CD4-positive, alpha-beta T cell treated with Interleukin-1 beta for 1 hour (primary cell): ENCODE measurements around the gene FEM1A.

Experiments
- DNase-seq, 2 donors: peaks; one replicate each; pipeline ENCODE4 v3.0.0-alpha.2; 2020 to 2022

FEM1A gene

GRCh38 chr19:4849019-4849418, 57.5 kb downstream of the FEM1A start:
- no peak for DNase-seq
